ENCODE measurements around the gene COL21A1. TPM values are rescaled to one million over a fixed set of nuclear protein-coding genes. Genes with fewer than 3 reads are reported as not detected.

The COL21A1 gene
- total RNA-seq, 4 donors from 2014 or later, result 1.3 to 2.1 (median 1.6) TPM

- Histone ChIP-seq H3K36me3 (no peaks in the 10 kb centered on the region), H3K9me3 (no peaks in the 10 kb centered on the region), H3K27ac (peak overlapping the region in 2 of 4 donors; percentile 14 to 34), H3K4me1 (peaks cover 0 to 87% (median 12%) of the 10 kb centered on the region in 3 donors), H3K4me3 (no peak overlapping the region), H3K27me3 (no peaks in the 10 kb centered on the region)
- WGBS, 2 donors, result 63 to 69% methylated on average over 5 of the region's 5 CpGs
- DNase-seq, result no peak
- intact Hi-C loops (cut with DNase I), result no loop called here
- no peak for TF ChIP-seq CTCF (IDR thresholded peaks at IDR 0.05)
- TF ChIP-seq POLR2A (IDR thresholded peaks at IDR 0.05), result no peak
These were observed 6.1 kb downstream of the COL21A1 start for GRCh38 chr6:56241124-56241802.

GRCh38 chr6:56238352-56238751, 9.0 kb downstream of the COL21A1 start:
- H3K27ac ChIP-seq, result no peak overlapping the region
- no peak overlapping the region for H3K4me3 ChIP-seq
- TF ChIP-seq CTCF (IDR thresholded peaks at IDR 0.05) (no peak), POLR2A (IDR thresholded peaks at IDR 0.05) (no peak)
- 44 to 78% methylated on average over 2 of the region's 2 CpGs for WGBS, 2 donors
- no peaks in the 10 kb centered on the region for H3K36me3 ChIP-seq
- DNase-seq, result no peak
- H3K9me3 ChIP-seq, result no peaks in the 10 kb centered on the region
- peaks cover 0 to 77% (median 12%) of the 10 kb centered on the region in 3 donors for H3K4me1 ChIP-seq
- no peaks in the 10 kb centered on the region for H3K27me3 ChIP-seq
- intact Hi-C loops (cut with DNase I), result no loop called here

- intact Hi-C loops (cut with DNase I), result no loop called here
- TF ChIP-seq CTCF (IDR thresholded peaks at IDR 0.05), result no peak
- TF ChIP-seq POLR2A (IDR thresholded peaks at IDR 0.05), result no peak
- H3K4me3 ChIP-seq, result no peak overlapping the region
- H3K9me3 ChIP-seq, result no peaks in the 10 kb centered on the region
- no peaks in the 10 kb centered on the region for H3K27me3 ChIP-seq
- no peaks in the 10 kb centered on the region for H3K36me3 ChIP-seq
- peak overlapping the region in 3 of 4 donors; percentile 10 to 37 (median 19) for H3K27ac ChIP-seq
- WGBS, 2 donors, result 5 to 24% methylated on average over 1 of the region's 1 CpG
- DNase-seq, result no peak
- peaks cover 0 to 50% (median 12%) of the 10 kb centered on the region in 3 donors for H3K4me1 ChIP-seq
These were observed 12.1 kb downstream of the COL21A1 start for GRCh38 chr6:56235245-56235644.

GRCh38 chr6:56232436-56232835, 14.9 kb downstream of the COL21A1 start:
- no peak for DNase-seq
- Histone ChIP-seq H3K27me3 (no peaks in the 10 kb centered on the region), H3K4me3 (no peak overlapping the region), H3K9me3 (no peaks in the 10 kb centered on the region), H3K4me1 (peaks cover 0 to 31% (median 12%) of the 10 kb centered on the region in 3 donors), H3K36me3 (no peaks in the 10 kb centered on the region), H3K27ac (no peak overlapping the region)
- intact Hi-C loops (cut with DNase I), result no loop called here
- 39 to 41% methylated on average over 2 of the region's 2 CpGs for WGBS, 2 donors
- TF ChIP-seq POLR2A (IDR thresholded peaks at IDR 0.05) (no peak), CTCF (IDR thresholded peaks at IDR 0.05) (no peak)

- no peak for DNase-seq
- intact Hi-C loops (cut with DNase I), result no loop called here
These were observed 15.6 kb downstream of the COL21A1 start for GRCh38 chr6:56231827-56232226.

More at GRCh38 chr6:56231827-56232226, 15.6 kb downstream of the COL21A1 start:
- no peak overlapping the region for H3K4me3 ChIP-seq
- no peaks in the 10 kb centered on the region for H3K36me3 ChIP-seq
- no peaks in the 10 kb centered on the region for H3K27me3 ChIP-seq
- peaks cover 0 to 25% (median 12%) of the 10 kb centered on the region in 3 donors for H3K4me1 ChIP-seq
- TF ChIP-seq CTCF (IDR thresholded peaks at IDR 0.05) (no peak), POLR2A (IDR thresholded peaks at IDR 0.05) (no peak)
- H3K27ac ChIP-seq, result no peak overlapping the region
- no peaks in the 10 kb centered on the region for H3K9me3 ChIP-seq
